Measurements from ENCODE around the gene S100A10.

Gene S100A10

DNA sequence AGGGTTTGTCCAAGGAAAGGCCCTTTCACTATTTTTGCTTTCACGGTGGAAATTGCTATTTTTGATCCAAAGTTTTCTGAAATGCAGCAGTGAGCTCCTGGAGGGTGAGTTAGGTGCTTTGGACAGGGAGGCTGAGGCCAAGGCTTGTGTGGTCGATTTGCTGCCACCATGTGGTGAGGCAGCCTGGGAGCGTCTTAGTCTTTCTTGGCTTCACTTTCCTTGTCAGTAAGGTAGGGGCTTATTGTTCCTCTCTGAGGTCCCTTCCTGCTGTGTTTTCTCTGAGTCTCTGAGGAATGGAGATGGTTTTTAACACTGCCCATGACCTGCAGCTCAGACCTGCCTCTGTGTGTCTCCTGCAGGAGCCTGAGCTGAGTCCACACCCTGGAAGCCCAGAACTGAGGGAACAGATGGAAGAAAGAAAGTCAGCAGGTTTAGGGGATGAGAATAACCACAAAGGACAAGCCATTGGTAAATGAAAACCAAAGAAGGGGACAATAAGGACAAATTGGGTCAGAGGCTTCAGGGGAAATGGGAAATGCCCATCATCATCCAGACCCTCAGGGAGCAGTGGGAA, 20.1 kb upstream of the S100A10 start:
- DNase-seq, result peak in 1 of 58 donors; percentile 2

DNA sequence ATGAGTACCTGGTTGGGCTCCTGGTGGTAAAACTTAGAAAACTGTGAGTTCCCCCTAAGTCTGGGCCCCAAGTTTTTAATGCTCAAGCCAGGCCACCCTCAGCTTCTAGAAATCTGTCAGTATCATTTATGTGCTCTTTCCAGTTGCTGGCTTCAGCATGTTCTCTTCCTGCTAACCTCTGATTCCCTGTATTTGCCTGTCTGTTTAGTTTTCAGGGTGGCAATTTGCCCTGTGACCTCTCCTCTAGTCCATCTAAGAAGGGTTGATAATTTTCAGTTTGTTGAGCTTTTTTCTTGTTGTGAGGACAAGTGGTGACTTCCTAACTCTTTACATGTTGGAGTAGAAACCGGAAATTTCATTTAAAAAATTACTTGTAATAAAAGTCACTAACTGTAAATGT, 16.0 kb upstream of the S100A10 start:
- DNase-seq, result no peak

DNA sequence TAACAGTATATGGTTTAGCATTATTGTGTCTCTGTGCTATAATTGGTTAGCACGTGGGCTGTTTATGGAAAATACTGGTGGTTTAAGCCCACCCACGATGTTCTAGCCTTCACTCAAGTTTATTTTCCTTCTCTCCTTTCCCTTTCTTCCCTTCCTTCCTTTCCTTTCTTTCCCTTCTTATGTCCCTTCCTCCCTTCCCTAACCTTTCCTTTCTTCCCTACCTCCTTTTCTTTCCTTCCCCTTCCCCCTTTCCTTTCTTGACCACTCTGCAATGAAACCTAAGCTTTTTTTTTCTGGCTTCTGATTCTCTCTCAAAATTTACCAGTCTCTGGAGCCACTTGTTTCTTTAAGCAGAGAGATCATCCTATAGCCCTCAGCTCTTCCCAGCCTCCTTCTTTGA, 13.4 kb upstream of the S100A10 start:
- DNase-seq, result no peak

DNA sequence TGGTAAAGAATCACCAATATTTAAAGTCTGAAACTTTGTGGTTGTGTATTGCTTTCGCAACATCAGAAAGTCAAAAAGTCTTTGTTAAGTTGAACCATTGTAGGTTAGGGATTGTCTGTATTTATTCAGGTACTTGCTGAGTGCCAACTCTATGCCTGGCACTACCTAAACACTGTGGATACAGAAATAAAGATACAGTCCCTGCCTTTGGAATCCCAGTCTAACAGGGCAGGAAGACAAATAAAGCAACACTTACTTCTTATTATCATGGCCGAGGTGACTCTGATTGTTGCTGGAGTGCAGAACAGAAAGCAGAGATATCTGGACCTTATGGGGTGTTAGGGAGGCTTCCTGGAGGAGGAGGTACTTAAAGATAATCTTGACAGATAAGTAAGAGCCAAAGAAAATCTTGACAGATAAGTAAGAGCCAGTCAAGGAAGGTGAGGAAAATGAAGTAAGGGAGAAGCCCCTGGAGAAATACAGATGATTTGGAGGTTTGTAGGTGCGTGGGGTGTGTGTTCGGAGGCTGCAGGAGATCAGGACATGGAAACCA, 11.8 kb upstream of the S100A10 start:
- no peak for DNase-seq

DNA sequence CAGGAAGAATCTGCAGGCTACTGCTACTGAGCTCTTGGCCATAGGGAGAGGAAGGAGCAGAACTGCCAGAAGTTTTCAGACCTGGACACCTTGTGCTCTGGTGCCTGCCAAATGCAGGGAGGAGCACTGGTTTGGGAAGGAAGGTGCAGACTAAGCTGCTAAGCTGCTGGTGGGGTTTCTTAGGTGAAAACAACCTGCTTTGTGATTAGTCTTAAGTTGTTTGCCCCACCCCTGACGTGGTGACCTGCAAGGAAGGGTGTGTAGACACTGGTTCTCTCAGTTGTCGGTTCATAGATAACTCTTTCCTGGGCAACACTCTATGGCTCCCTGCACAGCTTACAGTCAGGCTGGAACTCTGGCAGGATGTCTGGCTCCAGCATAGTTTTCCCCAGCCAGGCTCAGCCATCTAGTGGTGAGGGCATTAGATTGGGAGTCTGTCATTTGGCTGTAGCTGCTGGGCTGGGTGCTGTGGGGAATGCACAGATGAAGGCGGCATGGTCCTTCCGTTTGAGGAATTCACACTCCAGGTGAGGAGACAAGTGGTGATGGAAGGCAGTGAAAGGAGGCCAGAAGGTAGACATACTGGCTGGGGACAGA, 10.3 kb upstream of the S100A10 start:
- DNase-seq, result no peak

DNA sequence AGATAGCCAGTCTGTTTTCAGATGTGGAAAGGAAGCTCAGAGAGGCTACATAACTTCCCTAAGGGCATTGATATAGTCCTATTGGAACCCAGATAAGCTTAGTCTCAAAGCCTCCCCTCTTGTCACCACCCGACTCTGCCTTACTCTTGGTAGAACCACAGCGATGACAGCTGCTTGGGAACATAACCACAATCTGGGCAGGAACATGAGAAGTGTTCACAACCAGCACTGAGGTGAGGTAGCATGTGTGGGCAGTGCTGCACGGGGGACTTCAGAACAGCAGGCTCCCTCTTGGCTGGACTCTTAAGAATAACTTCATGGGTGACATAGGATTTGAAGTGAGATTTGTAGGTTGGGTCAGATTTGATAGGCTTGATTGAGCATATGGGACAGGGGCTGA, 9.3 kb upstream of the S100A10 start:
- DNase-seq, result peak in 2 of 58 donors; percentile 4 to 55

DNA sequence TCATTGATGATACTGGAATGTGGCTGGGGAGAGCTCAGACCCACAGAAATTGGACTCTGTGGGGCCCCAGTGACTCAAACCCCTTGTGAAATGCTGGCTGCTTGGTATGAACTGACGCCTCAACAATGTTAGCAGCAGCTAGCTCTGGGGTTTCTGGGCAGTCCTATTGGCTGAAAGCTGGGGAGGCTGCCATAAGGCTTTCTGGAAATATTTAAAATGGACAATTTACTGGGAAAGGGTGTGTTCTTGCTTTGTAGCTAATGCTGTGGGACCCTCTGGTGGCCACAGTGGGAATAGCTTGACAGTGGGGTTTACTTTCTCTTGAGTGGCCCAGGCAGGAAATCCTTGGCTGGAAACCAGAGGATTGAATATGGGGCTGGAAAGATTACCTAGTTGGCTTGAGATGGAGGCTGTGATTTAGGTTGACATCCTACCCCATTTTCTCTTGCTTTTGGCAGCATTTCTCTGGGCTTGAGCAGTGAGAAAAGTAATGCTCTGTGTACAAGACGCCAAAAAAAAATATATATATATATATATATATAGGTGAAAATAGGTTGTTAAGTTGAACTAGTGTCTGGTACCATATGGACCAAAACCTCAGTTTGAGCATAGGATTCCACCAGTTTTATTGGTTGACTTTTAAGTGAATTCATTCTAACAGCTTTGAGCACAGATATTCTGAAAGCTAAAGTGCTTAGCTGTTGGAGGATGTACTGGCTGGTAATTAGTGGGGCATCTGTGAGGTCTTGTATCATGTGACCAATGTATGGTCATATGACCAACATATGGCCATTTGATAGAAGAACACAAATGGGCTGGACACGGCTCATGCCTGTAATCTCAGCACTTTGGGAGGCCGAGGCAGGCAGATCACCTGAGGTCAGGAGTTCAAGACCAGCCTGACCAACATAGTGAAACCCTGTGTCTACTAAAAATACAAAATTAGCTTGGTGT, 8.2 kb upstream of the S100A10 start:
- peak in 54 of 58 donors; percentile 4 to 90 (median 45) for DNase-seq

DNA sequence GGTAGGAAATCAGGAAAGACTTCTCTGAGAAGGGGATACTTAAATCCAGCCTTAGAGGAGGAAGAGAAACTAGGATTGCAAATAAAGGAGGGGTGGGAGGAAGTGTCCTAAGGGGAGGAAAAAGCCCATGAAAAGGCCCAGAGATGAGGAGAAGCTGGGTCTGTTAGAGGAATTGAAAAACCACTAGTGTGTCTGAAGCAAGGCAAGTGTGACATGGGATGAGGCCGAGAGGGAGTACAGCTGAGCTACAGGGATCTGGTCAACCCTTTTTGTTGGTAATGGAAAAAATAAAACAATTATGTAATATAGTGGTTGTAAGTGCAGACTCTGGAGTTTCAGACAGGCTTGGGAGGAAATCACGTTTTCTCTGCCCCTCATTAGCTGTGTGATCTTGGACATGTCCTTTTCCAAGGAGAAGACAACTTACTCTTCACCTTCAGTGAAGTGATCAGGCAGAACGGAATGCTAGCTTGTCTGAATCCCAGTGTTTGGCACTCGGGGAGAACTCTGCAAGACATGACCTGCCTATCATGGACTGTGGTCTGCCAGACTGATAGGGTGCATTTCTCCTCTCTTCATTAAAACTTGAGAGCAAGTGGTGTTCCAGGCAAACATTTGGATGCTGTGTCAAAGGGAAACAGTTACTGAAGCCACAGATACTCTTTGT, 7.4 kb upstream of the S100A10 start:
- DNase-seq, result peak in 1 of 58 donors; percentile 29

DNA sequence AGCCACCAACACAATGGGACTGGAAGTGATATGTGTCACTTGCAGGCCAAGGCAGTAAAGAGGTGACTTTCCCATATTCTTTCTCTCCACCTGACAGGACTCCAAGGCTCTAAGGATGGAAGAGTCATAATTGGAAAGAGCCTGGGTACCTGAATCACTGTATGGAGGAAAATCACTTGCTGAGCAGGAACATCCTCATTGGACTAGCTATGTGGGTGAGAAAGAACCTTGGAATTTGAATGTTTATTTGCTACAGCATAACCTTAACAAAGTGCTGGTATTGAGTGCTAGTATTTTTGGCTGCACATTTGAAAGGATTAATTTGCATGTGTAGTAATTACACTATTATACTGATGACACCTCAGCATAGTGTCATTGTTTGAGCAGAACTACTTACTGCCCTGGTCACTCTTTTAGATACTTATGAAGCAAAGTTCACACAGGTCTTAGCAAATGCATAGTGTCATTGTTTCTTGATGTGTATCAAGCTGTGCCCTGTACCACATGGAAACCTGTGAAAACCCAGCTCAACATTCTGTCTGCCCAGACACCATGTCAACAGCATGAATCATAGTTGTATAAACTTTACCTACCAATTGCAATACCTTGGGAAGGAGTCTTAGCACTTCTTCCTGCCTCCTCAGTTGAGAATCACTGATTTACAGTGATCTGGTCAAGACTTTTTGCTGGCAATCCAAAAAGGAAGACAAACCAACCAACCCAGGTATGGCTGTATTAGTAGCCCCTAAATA, 5.1 kb upstream of the S100A10 start:
- DNase-seq, result no peak

DNA sequence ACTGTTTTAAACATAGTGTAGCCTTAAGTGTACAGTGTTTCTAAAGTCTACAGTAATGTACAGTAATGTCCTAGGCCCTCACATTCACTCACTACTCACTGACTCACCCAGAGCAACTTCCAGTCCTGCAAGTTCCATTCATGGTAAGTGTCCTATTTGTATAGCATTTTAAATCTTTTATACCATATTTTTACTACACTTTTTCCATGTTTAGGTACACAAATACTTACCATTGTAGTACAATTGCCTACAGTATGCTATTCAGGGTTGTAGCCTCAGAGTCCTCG, 3.6 kb upstream of the S100A10 start:
- DNase-seq, result no peak

DNA sequence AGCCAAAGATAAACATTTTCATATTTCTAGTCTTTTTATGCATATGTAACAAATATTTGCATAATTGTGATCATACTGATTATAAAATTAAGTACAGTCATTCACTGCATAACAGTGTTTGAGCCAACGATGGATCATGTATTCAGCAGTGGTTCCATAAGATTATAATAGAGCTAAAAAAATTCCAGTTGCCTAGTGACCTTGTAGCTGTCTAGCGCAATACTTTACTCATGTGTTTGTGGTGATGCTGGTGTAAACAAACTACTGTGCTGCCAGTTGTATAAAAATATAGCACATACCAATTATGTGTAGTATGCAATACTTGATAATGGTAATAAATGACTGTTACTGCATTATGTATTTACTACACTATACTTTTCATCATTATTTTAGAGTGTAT, 2.1 kb upstream of the S100A10 start:
- DNase-seq, result no peak

DNA sequence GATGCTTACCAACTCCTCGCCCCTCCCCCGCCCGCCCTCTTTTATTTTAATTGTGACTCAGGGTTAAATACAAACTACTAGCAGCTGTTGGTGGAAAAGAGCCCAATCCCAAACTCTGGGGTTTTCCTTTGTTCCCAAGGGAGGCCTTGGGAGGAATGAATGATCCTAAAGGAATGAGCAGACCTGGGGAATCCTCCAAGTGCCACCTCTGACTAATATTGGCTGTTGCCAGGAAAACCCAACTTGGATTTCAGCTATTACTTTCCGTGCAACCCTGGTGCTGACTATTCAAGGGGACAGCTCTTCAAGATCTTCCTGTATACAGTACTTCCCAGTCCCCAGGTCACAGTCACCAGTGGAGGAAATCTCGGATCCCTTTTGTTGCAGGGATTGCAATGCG, 1.3 kb upstream of the S100A10 start:
- peak in 1 of 58 donors; percentile 7 for DNase-seq

DNA sequence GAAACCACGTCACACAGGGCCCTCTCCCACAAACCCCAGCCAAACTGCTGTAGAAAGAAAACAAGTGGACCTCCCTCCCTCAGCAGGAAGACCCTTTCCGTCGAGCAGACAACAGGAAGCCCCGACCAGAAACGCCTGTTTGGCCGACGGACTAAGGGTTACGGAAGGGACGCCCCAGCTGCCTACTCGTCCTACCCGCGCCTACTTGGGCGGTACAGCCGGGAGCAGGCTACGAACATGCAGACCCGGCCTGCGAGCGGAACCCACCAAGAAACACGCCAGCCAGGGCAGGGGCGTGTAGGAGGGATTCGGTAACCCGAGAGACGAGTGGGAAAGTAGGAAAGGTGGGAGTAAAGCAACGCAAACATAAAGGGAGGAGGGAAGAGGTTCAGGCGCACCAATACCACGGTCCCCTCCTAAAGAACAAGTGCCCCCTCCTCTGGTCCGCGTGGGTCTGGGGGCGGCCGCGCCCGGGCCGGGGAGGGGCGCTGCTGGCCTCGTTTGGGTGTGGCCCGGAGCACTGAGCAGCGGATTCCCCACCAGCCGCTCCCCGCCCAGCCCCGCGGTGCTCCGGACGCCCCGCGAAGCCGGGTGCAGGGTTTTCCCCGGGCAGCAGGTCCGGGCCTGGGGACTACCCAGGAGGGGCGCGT, 450 bp downstream of the S100A10 start:
- DNase-seq, result no peak

DNA sequence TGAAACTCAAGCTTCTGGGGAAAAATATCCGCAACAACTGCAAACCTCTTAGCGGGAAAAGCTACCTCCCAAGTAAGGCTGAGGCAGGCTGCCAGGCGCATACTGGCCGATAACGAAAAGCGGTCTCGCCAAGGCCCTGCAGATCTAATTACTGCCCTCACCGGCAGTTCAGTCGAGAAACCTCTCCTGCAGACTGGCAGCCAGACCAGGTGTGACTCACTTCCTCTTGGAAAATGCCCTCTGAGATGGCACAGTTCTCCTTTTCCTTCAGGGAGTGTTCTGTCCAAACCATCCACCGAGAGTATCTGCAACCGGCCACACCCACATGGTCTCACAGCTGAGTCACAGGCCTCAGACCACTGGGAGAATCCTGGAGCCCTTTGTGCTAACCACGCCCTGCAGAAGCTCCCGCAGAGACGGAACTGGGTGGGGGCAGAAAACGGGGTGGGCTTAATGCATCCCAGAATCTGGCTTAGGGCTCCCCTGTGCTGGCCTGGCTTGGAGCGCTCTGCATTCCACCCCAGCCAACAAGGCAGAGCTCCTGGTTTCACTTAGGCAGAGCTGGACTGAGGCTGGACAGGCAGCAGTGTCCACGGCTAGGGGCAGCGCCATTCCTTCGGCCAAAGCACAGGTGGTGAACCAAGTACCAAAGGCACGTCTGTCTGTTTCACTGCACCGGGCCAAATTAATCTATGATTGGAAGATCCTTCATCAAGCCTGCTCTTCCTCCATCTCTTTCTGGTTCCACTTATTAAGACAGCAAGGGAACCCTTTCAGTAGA, 1.2 kb downstream of the S100A10 start:
- DNase-seq, result peak in 1 of 58 donors; percentile 28

DNA sequence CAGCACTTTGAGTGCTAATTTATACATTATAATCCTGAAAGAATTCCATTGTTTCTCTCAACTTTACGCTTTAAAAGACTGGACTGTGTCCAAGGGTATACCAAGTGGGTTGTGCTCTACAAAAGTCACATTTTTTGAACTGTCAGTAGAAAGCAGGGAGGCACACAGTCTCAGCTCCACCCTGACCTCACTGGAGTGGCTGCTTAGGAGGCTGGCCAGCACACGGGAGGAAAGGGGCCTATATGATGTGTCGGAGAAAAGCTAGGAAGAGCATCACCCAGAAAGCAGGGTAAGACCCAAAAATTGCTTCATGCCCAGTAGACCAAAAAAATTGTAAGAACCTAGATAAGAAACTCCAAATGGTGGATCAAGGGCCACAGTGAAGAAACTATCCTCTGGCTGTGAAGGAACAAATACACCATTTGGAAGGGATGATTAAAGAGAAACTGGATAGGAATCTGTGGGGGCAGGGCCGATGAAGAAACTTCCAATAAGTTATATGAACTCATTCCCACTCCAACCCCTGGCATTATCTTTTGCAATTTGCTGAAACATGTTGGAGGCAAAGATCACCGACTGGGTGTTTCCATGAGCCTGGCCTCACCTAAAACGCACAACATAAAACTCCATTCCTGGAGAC, 1.9 kb downstream of the S100A10 start:
- DNase-seq, result no peak

DNA sequence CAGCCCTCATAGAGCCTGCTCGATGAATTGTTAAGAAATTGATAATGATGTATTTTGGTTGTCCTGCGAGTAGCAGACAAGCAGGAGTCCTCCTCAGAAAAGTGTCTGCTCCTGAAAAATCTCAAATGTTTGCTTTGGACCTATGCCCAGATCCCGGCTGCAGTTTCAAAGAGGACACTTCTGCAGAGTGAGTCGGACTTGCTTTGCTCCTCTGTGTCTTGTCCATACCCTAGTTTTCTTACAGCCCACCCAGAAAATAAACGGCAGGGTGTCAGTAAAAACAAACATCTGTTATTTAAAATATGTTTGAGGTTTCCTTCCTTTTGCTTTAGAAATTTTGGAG, 2.8 kb downstream of the S100A10 start:
- peak in 4 of 58 donors; percentile 5 to 8 (median 8) for DNase-seq

DNA sequence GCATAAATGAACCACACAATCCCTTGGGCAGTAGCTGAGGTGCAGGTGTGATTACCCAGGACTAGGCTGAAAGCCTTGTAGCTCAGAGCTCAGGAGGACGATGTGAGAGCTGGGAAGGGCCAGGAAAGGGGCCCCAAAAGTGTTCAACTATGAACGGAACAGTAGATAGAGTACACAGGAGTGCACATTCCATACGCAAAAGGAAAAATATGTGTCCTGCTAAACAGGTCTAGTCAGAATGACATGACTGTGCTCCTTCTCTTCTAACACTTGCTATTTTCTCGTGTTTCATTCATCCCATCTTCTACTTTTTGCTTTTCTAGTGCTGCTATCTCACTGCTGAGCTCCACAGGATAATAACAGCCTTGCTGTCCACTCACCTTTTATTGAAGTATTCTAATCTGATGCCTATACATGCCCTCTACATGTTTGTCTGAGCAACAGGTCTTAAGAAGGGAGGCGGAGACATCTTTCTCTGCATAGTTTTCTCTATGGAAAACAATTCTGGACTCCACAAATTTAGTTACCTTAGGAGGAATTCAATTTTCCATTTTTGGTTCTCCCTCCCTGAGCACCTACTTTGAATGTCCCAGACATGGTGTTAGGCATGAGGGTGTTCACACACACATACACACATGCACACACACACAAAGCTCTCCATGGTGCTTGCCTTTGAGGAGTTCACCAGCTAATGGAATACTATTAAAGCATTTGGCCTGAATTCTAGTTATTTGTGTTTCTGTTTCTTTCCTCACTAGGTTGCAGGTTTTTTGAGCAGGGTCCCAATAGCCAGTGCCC, 3.4 kb downstream of the S100A10 start:
- no peak for DNase-seq

DNA sequence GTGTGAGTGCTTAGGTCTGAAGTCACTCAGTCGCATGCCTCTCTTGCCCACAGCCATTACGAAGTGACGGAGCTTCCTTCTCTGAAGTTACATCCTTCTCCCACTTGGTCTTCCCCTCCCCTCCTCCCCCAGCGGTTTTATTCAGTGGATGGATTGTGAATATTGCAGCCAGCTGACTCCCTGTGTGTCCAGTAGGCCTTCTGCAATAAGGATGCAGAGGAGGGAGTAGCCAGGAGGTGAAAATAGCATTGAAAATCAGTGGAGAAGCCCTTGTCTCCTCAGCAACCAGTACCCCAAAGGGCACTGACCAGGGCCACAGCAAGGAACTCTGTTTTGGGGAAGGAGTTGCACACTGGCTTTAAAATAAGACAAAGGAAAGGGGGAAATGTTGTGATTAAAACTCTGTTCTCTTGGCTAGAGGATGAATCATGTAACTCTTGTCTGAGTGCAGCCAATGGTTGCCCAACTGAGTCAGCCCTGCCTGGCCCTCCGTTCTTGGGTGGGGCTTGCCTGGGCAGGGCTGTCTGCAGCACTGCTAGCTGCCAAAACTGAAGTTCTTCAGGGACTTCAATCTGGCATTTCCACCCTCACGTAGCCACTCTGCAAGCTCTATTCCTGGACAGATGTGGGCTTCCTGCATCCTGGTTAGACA, 4.3 kb downstream of the S100A10 start:
- DNase-seq, result peak in 2 of 58 donors; percentile 6 to 62

Measured in anterior cingulate cortex (tissue), 58 donors.